Kidney epithelial cell (primary cell): Measurements from ENCODE around the gene FNDC7. TPM values are rescaled to one million over a fixed set of nuclear protein-coding genes. Genes with fewer than 3 reads are reported as not detected.
A peak's percentile ranks its signal among the peaks of the same experiment; 100 is the strongest.

ENCODE experiments used
- DNase-seq: peaks from one replicate; pipeline ENCODE4 v3.0.0-alpha.2; 2010; ENCODE audit warnings: low read depth
- H3K27me3 ChIP-seq: 2 replicates; pipeline ENCODE4 v1.6.0; 2011; ENCODE audit warnings: low read length; ENCODE audit not compliant: control insufficient read depth, insufficient read depth
- H3K36me3 ChIP-seq: 2 replicates; pipeline ENCODE4 v1.5.1; 2011; ENCODE audit warnings: low read length; ENCODE audit not compliant: control insufficient read depth, insufficient read depth
- H3K4me3 ChIP-seq: 2 replicates; pipeline ENCODE4 v1.5.1; 2011; ENCODE audit warnings: low read depth, mild to moderate bottlenecking, control low read depth, low read length
- total RNA-seq: library from RNA; depleted of rRNA; stranded (reverse); fragments of >200 nt; gene quantifications from 2 replicates; pipeline ENCODE4 v1.2.3, GENCODE V29; 2015
- TF ChIP-seq, protein P1 (sequence below): IDR thresholded peaks from 2 replicates; pipeline ENCODE4 v1.5.1; 2011; ENCODE audit warnings: mild to moderate bottlenecking, moderate library complexity, low read length, control low read depth, inconsistent platforms; ENCODE audit not compliant: insufficient read depth, poor library complexity, severe bottlenecking

Gene FNDC7
- total RNA-seq, 1 donor from 2014 or later = not detected

GRCh38 chr1:108718927-108719655 is 6.4 kb downstream of the FNDC7 start:
- no peaks in the 10 kb centered on the region for H3K36me3 ChIP-seq
- TF ChIP-seq, protein P1, sequence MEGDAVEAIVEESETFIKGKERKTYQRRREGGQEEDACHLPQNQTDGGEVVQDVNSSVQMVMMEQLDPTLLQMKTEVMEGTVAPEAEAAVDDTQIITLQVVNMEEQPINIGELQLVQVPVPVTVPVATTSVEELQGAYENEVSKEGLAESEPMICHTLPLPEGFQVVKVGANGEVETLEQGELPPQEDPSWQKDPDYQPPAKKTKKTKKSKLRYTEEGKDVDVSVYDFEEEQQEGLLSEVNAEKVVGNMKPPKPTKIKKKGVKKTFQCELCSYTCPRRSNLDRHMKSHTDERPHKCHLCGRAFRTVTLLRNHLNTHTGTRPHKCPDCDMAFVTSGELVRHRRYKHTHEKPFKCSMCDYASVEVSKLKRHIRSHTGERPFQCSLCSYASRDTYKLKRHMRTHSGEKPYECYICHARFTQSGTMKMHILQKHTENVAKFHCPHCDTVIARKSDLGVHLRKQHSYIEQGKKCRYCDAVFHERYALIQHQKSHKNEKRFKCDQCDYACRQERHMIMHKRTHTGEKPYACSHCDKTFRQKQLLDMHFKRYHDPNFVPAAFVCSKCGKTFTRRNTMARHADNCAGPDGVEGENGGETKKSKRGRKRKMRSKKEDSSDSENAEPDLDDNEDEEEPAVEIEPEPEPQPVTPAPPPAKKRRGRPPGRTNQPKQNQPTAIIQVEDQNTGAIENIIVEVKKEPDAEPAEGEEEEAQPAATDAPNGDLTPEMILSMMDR = no peak
- no peaks in the 10 kb centered on the region for H3K27me3 ChIP-seq
- DNase-seq = no peak
- no peak overlapping the region for H3K4me3 ChIP-seq

- Histone ChIP-seq H3K4me3 (no peak overlapping the region), H3K27me3 (no peaks in the 10 kb centered on the region), H3K36me3 (no peaks in the 10 kb centered on the region)
- DNase-seq = peak; percentile 67
- TF ChIP-seq, protein P1 = no peak
Measured at GRCh38 chr1:108719656-108720435, 7.1 kb downstream of the FNDC7 start.

GRCh38 chr1:108722292-108722691 is 9.6 kb downstream of the FNDC7 start:
- Histone ChIP-seq H3K27me3 (no peaks in the 10 kb centered on the region), H3K36me3 (no peaks in the 10 kb centered on the region), H3K4me3 (no peak overlapping the region)
- DNase-seq = no peak
- TF ChIP-seq, protein P1 = no peak

DNA sequence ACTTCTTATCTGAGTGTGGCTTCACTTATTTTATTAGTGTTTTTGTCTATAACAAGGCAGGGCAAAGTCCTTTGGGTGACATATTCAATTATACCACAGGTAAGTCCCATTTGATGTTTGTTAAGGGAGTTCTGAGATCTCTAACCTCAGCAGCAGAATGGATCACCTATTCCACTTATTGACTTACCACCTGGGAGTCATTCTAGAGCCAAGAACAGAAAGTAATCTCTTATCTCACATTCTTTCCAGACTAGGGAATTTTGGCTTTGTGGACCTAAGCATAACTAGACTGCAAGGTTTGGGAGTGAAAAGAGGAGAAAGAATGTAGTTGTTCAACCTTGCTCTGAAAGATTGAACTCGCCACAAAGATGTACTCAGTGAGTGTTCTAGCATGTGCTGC is 13.2 kb downstream of the FNDC7 start:
- Histone ChIP-seq H3K4me3 (no peak overlapping the region), H3K36me3 (no peaks in the 10 kb centered on the region), H3K27me3 (no peaks in the 10 kb centered on the region)
- TF ChIP-seq, protein P1 = no peak
- DNase-seq = no peak

DNA sequence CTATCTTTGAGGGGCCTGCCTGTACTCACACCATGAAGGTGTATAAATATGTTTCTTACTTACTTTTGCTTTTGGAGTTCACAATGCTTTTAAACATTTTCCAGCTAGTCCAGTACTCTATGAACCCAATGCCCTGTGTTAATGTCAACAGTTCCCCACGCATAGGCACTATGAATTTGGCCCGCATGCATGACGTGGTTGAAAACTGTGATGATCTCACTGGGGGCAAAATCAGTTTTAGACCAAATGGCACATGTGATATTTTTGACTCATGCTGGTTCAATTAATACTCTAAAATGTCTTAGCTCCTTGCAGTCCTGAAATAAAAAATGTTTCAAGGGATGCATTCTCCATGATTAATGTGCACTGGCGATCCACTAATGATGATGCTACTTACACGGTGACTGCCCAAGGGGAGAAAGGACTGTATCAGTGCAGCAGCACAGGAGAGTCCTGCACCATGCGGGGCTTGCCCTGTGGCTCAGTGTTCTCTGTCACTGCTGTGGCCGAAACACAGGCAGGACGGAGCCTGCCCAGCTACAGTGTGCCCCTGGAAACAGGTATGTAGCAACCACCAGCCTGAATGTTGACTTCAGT is 15.7 kb downstream of the FNDC7 start:
- no peaks in the 10 kb centered on the region for H3K36me3 ChIP-seq
- H3K27me3 ChIP-seq = no peaks in the 10 kb centered on the region
- DNase-seq = no peak
- no peak overlapping the region for H3K4me3 ChIP-seq
- TF ChIP-seq, protein P1 = no peak
